Liver (tissue), 9 donors: ENCODE data around the gene COL5A1. TPM values are rescaled to one million over a fixed set of nuclear protein-coding genes. Genes with fewer than 3 reads are reported as not detected.

ENCODE experiments used
- DNase-seq: peaks from one replicate; pipeline ENCODE4 v3.0.0-alpha.2; 2017; ENCODE audit warnings: low spot score
- H3K27ac ChIP-seq, 2 donors: one replicate each; pipeline ENCODE4 v1.7.0; 2013; ENCODE audit warnings: inconsistent platforms in 2 of 2, low read length in 2 of 2, control low read depth in 1 of 2, low read depth in 1 of 2, mild to moderate bottlenecking in 1 of 2
- H3K27me3 ChIP-seq, 4 donors: one replicate each; pipeline versions ENCODE4 v1.6.1 to v1.7.0; 2013; ENCODE audit warnings: low read length in 3 of 4, inconsistent platforms in 1 of 4, mild to moderate bottlenecking in 1 of 4, moderate library complexity in 1 of 4; ENCODE audit not compliant: control insufficient read depth in 4 of 4, insufficient read depth in 4 of 4
- H3K36me3 ChIP-seq, 4 donors: one replicate each; pipeline versions ENCODE4 v1.6.1 to v1.7.0; 2013; ENCODE audit warnings: low read length in 3 of 4, mild to moderate bottlenecking in 3 of 4, low read depth in 1 of 4, moderate library complexity in 1 of 4; ENCODE audit not compliant: control insufficient read depth in 4 of 4, insufficient read depth in 3 of 4
- H3K4me1 ChIP-seq, 4 donors: one replicate each; pipeline versions ENCODE4 v1.6.1 to v1.7.0; 2013; ENCODE audit warnings: low read length in 3 of 4, mild to moderate bottlenecking in 3 of 4, moderate library complexity in 1 of 4; ENCODE audit not compliant: control insufficient read depth in 4 of 4, insufficient read depth in 4 of 4
- H3K4me3 ChIP-seq, 3 donors: one replicate each; pipeline versions ENCODE4 v1.6.1 to v1.7.0; 2013; ENCODE audit warnings: low read length in 3 of 3, control low read depth in 1 of 3, low read depth in 1 of 3, mild to moderate bottlenecking in 1 of 3
- H3K9ac ChIP-seq, 2 donors: one replicate each; pipeline ENCODE4 v1.7.0; 2013; ENCODE audit warnings: low read length in 2 of 2, mild to moderate bottlenecking in 2 of 2, moderate library complexity in 2 of 2, control low read depth in 1 of 2, low read depth in 1 of 2
- H3K9me3 ChIP-seq, 4 donors: one replicate each; pipeline versions ENCODE4 v1.6.1 to v1.7.0; 2013; ENCODE audit warnings: low read length in 3 of 4; ENCODE audit not compliant: control insufficient read depth in 4 of 4
- EGR1 ChIP-seq, 2 donors: IDR thresholded peaks; 2 replicates each; pipeline ENCODE4 v1.6.1; 2016 to 2018; ENCODE audit warnings: antibody characterized with exemption in 2 of 2, low read depth in 2 of 2
- FOXA1 ChIP-seq: IDR thresholded peaks from 2 replicates; pipeline ENCODE4 v1.6.1; 2016; ENCODE audit warnings: antibody characterized with exemption
- FOXA2 ChIP-seq: IDR thresholded peaks from 2 replicates; pipeline ENCODE4 v1.6.1; 2016; ENCODE audit warnings: antibody characterized with exemption
- GABPA ChIP-seq, 2 donors: IDR thresholded peaks in 1 of 2; conservative IDR thresholded peaks in 1 of 2; 2 replicates each; pipeline ENCODE4 v1.6.1; 2016; ENCODE audit warnings: antibody characterized with exemption in 2 of 2, mild to moderate bottlenecking in 1 of 2, moderate library complexity in 1 of 2
- HNF4A ChIP-seq, 2 donors: conservative IDR thresholded peaks; 2 replicates each; pipeline ENCODE4 v1.6.1; 2016; ENCODE audit warnings: antibody characterized with exemption in 2 of 2, mild to moderate bottlenecking in 2 of 2
- HNF4G ChIP-seq: IDR thresholded peaks from 2 replicates; pipeline ENCODE4 v1.6.1; 2016; ENCODE audit warnings: antibody characterized with exemption
- JUND ChIP-seq, 2 donors: IDR thresholded peaks; 2 replicates each; pipeline ENCODE4 v1.6.1; 2016; ENCODE audit warnings: antibody characterized with exemption in 2 of 2
- MAX ChIP-seq: IDR thresholded peaks from 2 replicates; pipeline ENCODE4 v1.6.1; 2016; ENCODE audit warnings: antibody characterized with exemption
- NR2F2 ChIP-seq: IDR thresholded peaks from 2 replicates; pipeline ENCODE4 v1.6.1; 2016; ENCODE audit warnings: antibody characterized with exemption
- RAD21 ChIP-seq, 2 donors: IDR thresholded peaks; 2 replicates each; pipeline ENCODE4 v1.6.1; 2016; ENCODE audit warnings: antibody characterized with exemption in 2 of 2, mild to moderate bottlenecking in 2 of 2
- REST ChIP-seq: IDR thresholded peaks from 2 replicates; pipeline ENCODE4 v1.6.1; 2016; ENCODE audit warnings: antibody characterized with exemption, mild to moderate bottlenecking
- RXRA ChIP-seq, 2 donors: IDR thresholded peaks; 2 replicates each; pipeline ENCODE4 v1.6.1; 2017 to 2018; ENCODE audit warnings: antibody characterized with exemption in 2 of 2, mild to moderate bottlenecking in 1 of 2
- SP1 ChIP-seq: IDR thresholded peaks from 2 replicates; pipeline ENCODE4 v1.6.1; 2018; ENCODE audit warnings: antibody characterized with exemption, mild to moderate bottlenecking
- TAF1 ChIP-seq: conservative IDR thresholded peaks from 2 replicates; pipeline ENCODE4 v1.6.1; 2016; ENCODE audit warnings: antibody characterized with exemption, mild to moderate bottlenecking
- YY1 ChIP-seq: IDR thresholded peaks from 2 replicates; pipeline ENCODE4 v1.6.1; 2016; ENCODE audit warnings: antibody characterized with exemption, mild to moderate bottlenecking
- ZBTB33 ChIP-seq: IDR thresholded peaks from 2 replicates; pipeline ENCODE4 v1.6.1; 2016; ENCODE audit warnings: antibody characterized with exemption
- WGBS: extraction: QIAGEN DNeasy Blood & Tissue Kit; methylation state at CpG from one replicate; pipeline ENCODE4 v1.1.7; 2013; 5-methylcytosine and 5-hydroxymethylcytosine counted together
- polyA plus RNA-seq, 2 donors: library from polyadenylated mRNA; stranded (reverse) in 1 of 2; unstranded in 1 of 2; fragments of 200-250 nt in 1 of 2; fragments of >200 nt in 1 of 2; fragmentation: Nextera tagmentation in 1 of 2; extraction: Ambion mirVana in 1 of 2; gene quantifications; one replicate each; pipeline versions ENCODE4 v1.2.1 to v1.2.3, GENCODE V29; 2013 to 2015
- total RNA-seq, 2 donors: library from RNA; depleted of rRNA; stranded (reverse); fragments of >200 nt; gene quantifications; one replicate each; pipeline ENCODE4 v1.2.3, GENCODE V29; 2014
- TF ChIP-seq, protein P1 (sequence below): fragments of 150-350 bp; IDR thresholded peaks from 2 replicates; pipeline ENCODE4 v1.5.1; 2017; ENCODE audit warnings: improper control_type of control experiment, low read depth, low read length; ENCODE audit not compliant: missing input control
- TF ChIP-seq, protein P2 (sequence below): IDR thresholded peaks from 2 replicates; pipeline ENCODE4 v1.6.1; 2016; ENCODE audit warnings: antibody characterized with exemption
- donor health status: healthy.
- donor health status: healthy.
- donor health status: healthy.
- donor health status: healthy.
- donor health status: healthy.

Gene COL5A1
- total and polyA plus RNA-seq, 4 donors = 0.67 to 15.6 (median 11.2) TPM

GRCh38 chr9:134789168-134789567 is 147.6 kb downstream of the COL5A1 start (continued):
- TF ChIP-seq, protein P1, sequence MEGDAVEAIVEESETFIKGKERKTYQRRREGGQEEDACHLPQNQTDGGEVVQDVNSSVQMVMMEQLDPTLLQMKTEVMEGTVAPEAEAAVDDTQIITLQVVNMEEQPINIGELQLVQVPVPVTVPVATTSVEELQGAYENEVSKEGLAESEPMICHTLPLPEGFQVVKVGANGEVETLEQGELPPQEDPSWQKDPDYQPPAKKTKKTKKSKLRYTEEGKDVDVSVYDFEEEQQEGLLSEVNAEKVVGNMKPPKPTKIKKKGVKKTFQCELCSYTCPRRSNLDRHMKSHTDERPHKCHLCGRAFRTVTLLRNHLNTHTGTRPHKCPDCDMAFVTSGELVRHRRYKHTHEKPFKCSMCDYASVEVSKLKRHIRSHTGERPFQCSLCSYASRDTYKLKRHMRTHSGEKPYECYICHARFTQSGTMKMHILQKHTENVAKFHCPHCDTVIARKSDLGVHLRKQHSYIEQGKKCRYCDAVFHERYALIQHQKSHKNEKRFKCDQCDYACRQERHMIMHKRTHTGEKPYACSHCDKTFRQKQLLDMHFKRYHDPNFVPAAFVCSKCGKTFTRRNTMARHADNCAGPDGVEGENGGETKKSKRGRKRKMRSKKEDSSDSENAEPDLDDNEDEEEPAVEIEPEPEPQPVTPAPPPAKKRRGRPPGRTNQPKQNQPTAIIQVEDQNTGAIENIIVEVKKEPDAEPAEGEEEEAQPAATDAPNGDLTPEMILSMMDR = no peak
- TF ChIP-seq HNF4G (no peak), HNF4A (conservative IDR thresholded peaks at IDR 0.05) (no peak), RXRA (IDR thresholded peaks at IDR 0.05) (no peak), GABPA (IDR thresholded peaks at IDR 0.05 in 1 of 2, conservative IDR thresholded peaks at IDR 0.05 in 1 of 2) (no peak), SP1 (no peak), JUND (IDR thresholded peaks at IDR 0.05) (no peak), FOXA1 (no peak), RAD21 (IDR thresholded peaks at IDR 0.05) (no peak)

- Histone ChIP-seq H3K36me3 (no peaks in the 10 kb centered on the region), H3K27me3 (peaks cover 0 to 2% (median 0%) of the 10 kb centered on the region in 4 donors), H3K27ac (no peak overlapping the region), H3K9ac (no peak overlapping the region), H3K4me3 (no peak overlapping the region), H3K4me1 (no peaks in the 10 kb centered on the region), H3K9me3 (no peaks in the 10 kb centered on the region)
- DNase-seq = no peak
- 75% methylated on average over 9 of the region's 9 CpGs for WGBS
- TF ChIP-seq MAX (no peak), REST (no peak), FOXA1 (no peak), HNF4G (no peak), FOXA2 (no peak), RAD21 (IDR thresholded peaks at IDR 0.05) (no peak), SP1 (no peak), NR2F2 (no peak), GABPA (IDR thresholded peaks at IDR 0.05 in 1 of 2, conservative IDR thresholded peaks at IDR 0.05 in 1 of 2) (no peak), RXRA (IDR thresholded peaks at IDR 0.05) (no peak), EGR1 (IDR thresholded peaks at IDR 0.05; ENCODE audit: low read depth in 2 of 2) (no peak), TAF1 (no peak), YY1 (no peak), ZBTB33 (no peak), HNF4A (conservative IDR thresholded peaks at IDR 0.05) (no peak), JUND (IDR thresholded peaks at IDR 0.05) (no peak)
- TF ChIP-seq, protein P1 = no peak
- TF ChIP-seq, protein P2, sequence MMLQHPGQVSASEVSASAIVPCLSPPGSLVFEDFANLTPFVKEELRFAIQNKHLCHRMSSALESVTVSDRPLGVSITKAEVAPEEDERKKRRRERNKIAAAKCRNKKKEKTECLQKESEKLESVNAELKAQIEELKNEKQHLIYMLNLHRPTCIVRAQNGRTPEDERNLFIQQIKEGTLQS = no peak
These were observed 149.4 kb downstream of the COL5A1 start for GRCh38 chr9:134791009-134791408.
